Heart right ventricle (tissue), 16 donors: Measurements from ENCODE around the gene LIPH. TPM values are rescaled to one million over a fixed set of nuclear protein-coding genes. Genes with fewer than 3 reads are reported as not detected.
"Not testable (repeated sequence)": the region's sequence is repeated elsewhere in the genome, so short reads cannot be mapped to it uniquely, and the experiment has no call there.

ENCODE experiments used
- ATAC-seq, 8 donors: fragments of 200-7000 bp; cut with Tn5 transposase; one replicate each; pipeline ENCODE4 v1.9.1; 2020; ENCODE audit warnings: mild to moderate bottlenecking in 8 of 8, moderate library complexity in 8 of 8, moderate number of reproducible peaks in 1 of 8
- DNase-seq, 2 donors: peaks; one replicate each; pipeline ENCODE4 v3.0.0-alpha.2; 2020
- H3K27ac ChIP-seq, 10 donors: fragments of 200-600 bp; sonication (generic) in 2 of 10; one replicate each; pipeline versions ENCODE4 v1.5.0 to v1.8.0; 2020 to 2022; ENCODE audit warnings: mild to moderate bottlenecking in 3 of 10
- H3K27me3 ChIP-seq, 7 donors: fragments of 200-600 bp; one replicate each; pipeline ENCODE4 v1.8.0; 2021 to 2022; ENCODE audit warnings: mild to moderate bottlenecking in 2 of 7
- H3K36me3 ChIP-seq, 9 donors: fragments of 200-600 bp; sonication (generic) in 1 of 9; one replicate each; pipeline versions ENCODE4 v1.5.0 to v1.8.0; 2020 to 2022; ENCODE audit warnings: mild to moderate bottlenecking in 2 of 9
- H3K4me1 ChIP-seq, 9 donors: fragments of 200-600 bp; sonication (generic) in 1 of 9; one replicate each; pipeline versions ENCODE4 v1.5.0 to v1.8.0; 2020 to 2022; ENCODE audit warnings: mild to moderate bottlenecking in 4 of 9
- H3K4me3 ChIP-seq, 10 donors: fragments of 200-600 bp; sonication (generic) in 2 of 10; one replicate each; pipeline versions ENCODE4 v1.5.0 to v1.8.0; 2020 to 2022; ENCODE audit warnings: mild to moderate bottlenecking in 7 of 10, moderate library complexity in 2 of 10
- H3K9me3 ChIP-seq, 11 donors: fragments of 200-600 bp in 10 of 11; sonication (generic) in 2 of 11; one replicate each; pipeline versions ENCODE4 v1.5.0 to v1.8.0; 2013 to 2022; ENCODE audit warnings: mild to moderate bottlenecking in 2 of 11, control low read depth in 1 of 11, moderate library complexity in 1 of 11
- CTCF ChIP-seq, 9 donors: fragments of 200-600 bp; sonication (generic) in 2 of 9; IDR thresholded peaks; one replicate each; pipeline versions ENCODE4 v1.5.0 to v1.8.0; 2021 to 2022; ENCODE audit warnings: antibody characterized with exemption in 9 of 9, mild to moderate bottlenecking in 5 of 9, moderate library complexity in 1 of 9
- WGBS, 2 donors: extraction: QIAGEN DNeasy Blood & Tissue Kit; methylation state at CpG; one replicate each; pipeline ENCODE4 v1.1.7; 2013; ENCODE audit warnings: inconsistent platforms in 1 of 2; 5-methylcytosine and 5-hydroxymethylcytosine counted together
- intact Hi-C, 10 donors: fragments of 100-400 bp; cut with DNase I; formaldehyde crosslinking; loops; one replicate each; pipeline versions ENCODE4 v1.11.1 to v1.14.2; 2022
- polyA plus RNA-seq, 2 donors: library from polyadenylated mRNA; stranded (reverse); fragments of 200-250 nt; gene quantifications; one replicate each; pipeline ENCODE4 v1.2.3, GENCODE V29; 2013
- total RNA-seq, 10 donors: library from RNA; stranded (reverse); fragmentation: NEBNext Ultra II Directional in 3 of 10; extraction: Animal tissue kit (Norgen Biotek cat#: 25700) in 3 of 10; gene quantifications; one replicate each; pipeline versions ENCODE4 v1.2.1 to v1.2.4, GENCODE V29; 2021 to 2023
- donor health status: Arrhythmogenic right ventricular cardiomyopathy.
- donor health status: ischemic (EF 13 %, LVEDD 7.1; RV severe dilation, severe dysfunction).
- donor health status: healthy with polysubstance abuse.
- donor health status: DM: no; HTN: yes; CAD: no.
- donor health status: DM: no; HTN: no; CAD: no.
- donor health status: ischemic (EF 25% LVEDD 6.9; RV normal size, moderate dysfunction).
- donor health status: ischemic (EF 25% LVEDD 5.7; RV mildly dilated, moderate dysfunction).
- donor health status: healthy.
- donor health status: DM: yes; HTN: yes; CAD: no.
- donor health status: Ischemic cardiomyopathy.
- donor health status: ischemic (EF 35%, LVEDD 5.7; RV mildly dilated, moderate dysfunction).
- donor health status: nonischemic (EF 11% LVEDD 7.7; RV severe dilation, severe dysfunction).
- donor health status: DM: yes; HTN: yes; CAD: no.
- donor health status: PGD.
- donor health status: ischemic (EF 29% LVEDD 5.4; RV normal size, mild dysfunction).
- donor health status: nonischemic (EF 23%, LVEDD 6.1; RV moderate dilation, normal function).

Gene LIPH
- total and polyA plus RNA-seq, 12 donors: 0.12 to 1.7 (median 0.42) TPM; not detected in 2

GRCh38 chr3:185582871-185583270 lies 30.5 kb upstream of the LIPH start:
- no peak for TF ChIP-seq CTCF (IDR thresholded peaks at IDR 0.05)
- no peaks in the 10 kb centered on the region for H3K9me3 ChIP-seq
- peaks cover 4 to 19% (median 14%) of the 10 kb centered on the region in 9 donors for H3K4me1 ChIP-seq
- ATAC-seq (no peak), DNase-seq (no peak)
- peaks cover 0 to 3% (median 0%) of the 10 kb centered on the region in 7 donors for H3K27me3 ChIP-seq
- 26 to 29% methylated on average over 3 of the region's 3 CpGs for WGBS, 2 donors
- H3K36me3 ChIP-seq: no peaks in the 10 kb centered on the region
- intact Hi-C loops: loop anchor here in 2 of 10 donors (10.0 kb wide), 2 partner anchors 88 to 218 kb away; partner anchors contain the start of genes MAP3K13 (in 1 of the 2) and TMEM41A (in 1 of the 2)
- H3K4me3 ChIP-seq: no peak overlapping the region
- H3K27ac ChIP-seq: no peak overlapping the region

- Histone ChIP-seq H3K9me3 (no peaks in the 10 kb centered on the region), H3K27me3 (peaks cover 0 to 3% (median 0%) of the 10 kb centered on the region in 7 donors), H3K4me3 (no peak overlapping the region), H3K36me3 (no peaks in the 10 kb centered on the region), H3K27ac (no peak overlapping the region), H3K4me1 (peaks cover 4 to 17% (median 12%) of the 10 kb centered on the region in 9 donors)
- WGBS, 2 donors: 63 to 68% methylated on average over 3 of the region's 3 CpGs
- intact Hi-C loops: loop anchor here in 2 of 10 donors (10.0 kb wide), 2 partner anchors 87 to 217 kb away; partner anchors contain the start of genes MAP3K13 (in 1 of the 2) and TMEM41A (in 1 of the 2)
- ATAC-seq: no peak
- DNase-seq: no peak
- TF ChIP-seq CTCF (IDR thresholded peaks at IDR 0.05): no peak
Observed at GRCh38 chr3:185582236-185582635, 29.8 kb upstream of the LIPH start.

- intact Hi-C loops, H3K4me1 ChIP-seq, H3K27ac ChIP-seq, H3K4me3 ChIP-seq, DNase-seq, H3K36me3 ChIP-seq, H3K27me3 ChIP-seq: not testable (repeated sequence)
- H3K9me3 ChIP-seq: peaks cover 0 to 15% (median 0%) of the 10 kb centered on the region in 11 donors
- peak in 2 of 8 donors; percentile 15 to 41 for ATAC-seq
- 30 to 31% methylated on average over 17 of the region's 17 CpGs for WGBS, 2 donors
- TF ChIP-seq CTCF (IDR thresholded peaks at IDR 0.05): peak; percentile 30 to 68 (median 60)
Observed at GRCh38 chr3:185575108-185575869, 22.9 kb upstream of the LIPH start.

GRCh38 chr3:185572183-185572582 lies 19.8 kb upstream of the LIPH start:
- H3K27ac ChIP-seq: no peak overlapping the region
- DNase-seq (no peak), ATAC-seq (no peak)
- H3K36me3 ChIP-seq: no peaks in the 10 kb centered on the region
- no peaks in the 10 kb centered on the region for H3K27me3 ChIP-seq
- intact Hi-C loops: no loop called here
- H3K9me3 ChIP-seq: peaks cover 0 to 19% (median 0%) of the 10 kb centered on the region in 11 donors
- no peak overlapping the region for H3K4me3 ChIP-seq
- no peaks in the 10 kb centered on the region for H3K4me1 ChIP-seq
- WGBS, 2 donors: 51 to 70% methylated on average over 5 of the region's 5 CpGs
- TF ChIP-seq CTCF (IDR thresholded peaks at IDR 0.05): no peak
